Nephron (organoid): ENCODE data around the gene TRAF5.

Experiments used
- H3K27ac Mint-ChIP-seq, 3 experiments: 2 replicates each; pipeline ENCODE4 v1.8.0; 2020; ENCODE audit warnings: mixed read lengths in 3 of 3, mild to moderate bottlenecking in 2 of 3, moderate library complexity in 1 of 3
- H3K27me3 Mint-ChIP-seq: 2 replicates; pipeline ENCODE4 v1.8.0; 2021; ENCODE audit warnings: low read depth, mild to moderate bottlenecking, moderate library complexity, mixed read lengths
- H3K36me3 Mint-ChIP-seq: 2 replicates; pipeline ENCODE4 v1.8.0; 2020; ENCODE audit warnings: low read depth, mixed read lengths
- H3K4me1 Mint-ChIP-seq: 2 replicates; pipeline ENCODE4 v1.8.0; 2020; ENCODE audit warnings: mixed read lengths
- H3K4me3 Mint-ChIP-seq, 3 experiments: 2 replicates each; pipeline ENCODE4 v1.8.0; 2020; ENCODE audit warnings: mild to moderate bottlenecking in 3 of 3, mixed read lengths in 3 of 3, moderate library complexity in 2 of 3
- H3K9me3 Mint-ChIP-seq: 2 replicates; pipeline ENCODE4 v1.8.0; 2020; ENCODE audit warnings: mixed read lengths
- TF ChIP-seq, protein P1 (sequence below), 3 experiments: fragments of 200-600 bp; sonication (generic); IDR thresholded peaks; one replicate each; pipeline ENCODE4 v1.5.0; 2021; ENCODE audit warnings: antibody characterized with exemption in 3 of 3; ENCODE audit not compliant: unreplicated experiment in 3 of 3

The TRAF5 gene

DNA sequence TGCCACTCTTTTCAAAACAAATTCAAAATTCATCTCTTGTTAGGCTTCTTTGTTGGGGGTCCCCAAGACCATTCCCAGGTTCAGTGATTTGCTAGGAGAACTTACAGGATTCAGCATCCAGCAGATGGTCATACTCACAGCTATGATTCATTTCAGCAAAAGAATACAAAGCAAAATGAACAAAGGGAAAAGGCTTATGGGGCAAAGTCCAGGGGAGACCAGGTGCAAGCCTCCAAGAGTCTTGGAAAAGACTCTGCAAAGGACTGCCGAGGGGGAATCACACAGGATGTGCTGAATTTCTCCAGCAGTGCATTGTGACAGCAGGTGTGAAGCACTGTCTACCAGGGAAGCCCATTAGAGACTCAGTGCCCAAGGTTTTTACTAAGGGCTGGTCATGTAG is 7.3 kb downstream of the TRAF5 start:
- Mint-ChIP-seq H3K27ac (no peak overlapping the region), H3K27me3 (peaks cover 14% of the 10 kb centered on the region), H3K4me1 (peaks cover 74% of the 10 kb centered on the region), H3K36me3 (no peaks in the 10 kb centered on the region), H3K9me3 (no peaks in the 10 kb centered on the region), H3K4me3 (no peak overlapping the region)
- TF ChIP-seq, protein P1, sequence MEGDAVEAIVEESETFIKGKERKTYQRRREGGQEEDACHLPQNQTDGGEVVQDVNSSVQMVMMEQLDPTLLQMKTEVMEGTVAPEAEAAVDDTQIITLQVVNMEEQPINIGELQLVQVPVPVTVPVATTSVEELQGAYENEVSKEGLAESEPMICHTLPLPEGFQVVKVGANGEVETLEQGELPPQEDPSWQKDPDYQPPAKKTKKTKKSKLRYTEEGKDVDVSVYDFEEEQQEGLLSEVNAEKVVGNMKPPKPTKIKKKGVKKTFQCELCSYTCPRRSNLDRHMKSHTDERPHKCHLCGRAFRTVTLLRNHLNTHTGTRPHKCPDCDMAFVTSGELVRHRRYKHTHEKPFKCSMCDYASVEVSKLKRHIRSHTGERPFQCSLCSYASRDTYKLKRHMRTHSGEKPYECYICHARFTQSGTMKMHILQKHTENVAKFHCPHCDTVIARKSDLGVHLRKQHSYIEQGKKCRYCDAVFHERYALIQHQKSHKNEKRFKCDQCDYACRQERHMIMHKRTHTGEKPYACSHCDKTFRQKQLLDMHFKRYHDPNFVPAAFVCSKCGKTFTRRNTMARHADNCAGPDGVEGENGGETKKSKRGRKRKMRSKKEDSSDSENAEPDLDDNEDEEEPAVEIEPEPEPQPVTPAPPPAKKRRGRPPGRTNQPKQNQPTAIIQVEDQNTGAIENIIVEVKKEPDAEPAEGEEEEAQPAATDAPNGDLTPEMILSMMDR (IDR thresholded peaks at IDR 0.05; ENCODE audit: unreplicated experiment in 3 of 3): no peak

DNA sequence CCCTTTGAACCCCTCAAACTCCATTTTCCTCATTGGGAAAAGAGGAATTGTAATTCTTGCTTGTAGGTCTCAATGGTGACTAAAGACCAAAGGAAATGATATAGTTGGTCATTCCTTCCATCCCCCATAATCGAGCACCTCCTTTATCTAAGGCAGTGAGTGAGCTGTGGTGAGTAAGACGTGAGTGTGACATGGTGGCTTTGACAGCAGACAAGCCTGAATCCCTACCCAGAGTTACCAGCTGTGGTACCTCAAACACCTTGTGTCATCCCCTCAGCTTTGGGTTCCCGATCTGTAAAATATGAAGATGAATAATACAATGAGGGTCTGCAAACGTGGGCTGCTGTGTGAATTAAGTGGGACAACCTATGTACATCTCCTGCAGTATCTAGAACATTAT is 8.4 kb downstream of the TRAF5 start:
- Mint-ChIP-seq H3K4me3 (no peak overlapping the region), H3K9me3 (no peaks in the 10 kb centered on the region), H3K36me3 (no peaks in the 10 kb centered on the region), H3K4me1 (peaks cover 68% of the 10 kb centered on the region), H3K27ac (no peak overlapping the region), H3K27me3 (peaks cover 14% of the 10 kb centered on the region)
- TF ChIP-seq, protein P1 (IDR thresholded peaks at IDR 0.05; ENCODE audit: unreplicated experiment in 3 of 3): no peak

DNA sequence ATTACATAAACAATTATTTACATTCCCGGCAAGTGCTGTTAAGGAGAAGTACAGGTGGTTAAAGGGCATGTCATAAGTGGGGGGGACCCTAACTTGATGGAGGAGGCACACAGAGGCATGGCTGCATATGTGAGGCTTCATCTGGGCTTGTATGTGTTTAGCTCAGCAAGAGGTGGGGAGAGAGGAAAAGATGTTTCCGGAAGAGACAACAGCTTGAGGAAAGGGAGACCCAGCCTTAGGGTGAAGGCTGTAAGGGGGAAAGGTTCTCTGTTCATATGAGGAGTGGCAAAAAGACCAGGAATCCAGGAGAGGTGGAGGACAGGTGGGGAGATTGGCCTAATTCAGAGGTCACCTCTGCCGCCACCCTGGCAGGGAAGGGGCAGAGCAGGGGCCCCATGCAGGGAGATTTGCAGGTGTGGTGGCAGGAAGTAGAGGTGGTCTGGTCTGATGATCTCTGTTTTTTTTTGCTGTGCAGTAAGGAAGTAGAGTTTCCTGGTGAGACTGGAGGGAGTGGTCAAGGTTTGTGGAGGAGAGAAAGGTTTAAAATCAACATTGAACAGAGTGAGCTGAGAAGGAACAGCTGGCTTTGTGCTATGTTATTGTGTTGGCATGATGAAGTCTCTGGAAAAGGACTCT is 9.0 kb downstream of the TRAF5 start:
- H3K27ac Mint-ChIP-seq: no peak overlapping the region
- no peak overlapping the region for H3K4me3 Mint-ChIP-seq

DNA sequence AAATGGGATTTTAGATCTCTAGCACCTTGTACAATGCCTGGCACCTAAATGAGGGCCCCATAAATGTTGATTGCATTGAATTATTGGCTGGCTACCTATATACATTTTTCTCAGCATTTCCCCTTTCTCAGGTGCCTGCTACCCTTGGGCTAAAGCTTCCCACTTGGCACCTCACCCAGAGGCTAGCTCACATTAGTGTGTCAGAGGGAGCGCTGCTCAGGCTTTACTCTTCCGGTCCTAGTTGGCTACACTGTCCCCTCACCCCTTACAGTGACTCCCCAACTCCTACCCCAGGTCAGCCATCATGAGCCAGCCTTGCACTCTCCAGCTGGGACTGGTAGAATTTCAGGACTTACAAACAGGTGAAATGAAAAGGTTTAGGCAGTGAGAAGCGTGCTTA is 9.5 kb downstream of the TRAF5 start:
- Mint-ChIP-seq H3K36me3 (no peaks in the 10 kb centered on the region), H3K4me1 (peaks cover 57% of the 10 kb centered on the region), H3K27ac (no peak overlapping the region), H3K9me3 (no peaks in the 10 kb centered on the region), H3K4me3 (no peak overlapping the region), H3K27me3 (peaks cover 14% of the 10 kb centered on the region)
- TF ChIP-seq, protein P1 (IDR thresholded peaks at IDR 0.05; ENCODE audit: unreplicated experiment in 3 of 3): no peak

More for the DNA sequence above, 9.0 kb downstream of the TRAF5 start:
- Mint-ChIP-seq H3K36me3 (no peaks in the 10 kb centered on the region), H3K27me3 (peaks cover 14% of the 10 kb centered on the region), H3K9me3 (no peaks in the 10 kb centered on the region), H3K4me1 (peaks cover 62% of the 10 kb centered on the region)
- TF ChIP-seq, protein P1 (IDR thresholded peaks at IDR 0.05; ENCODE audit: unreplicated experiment in 3 of 3): no peak

DNA sequence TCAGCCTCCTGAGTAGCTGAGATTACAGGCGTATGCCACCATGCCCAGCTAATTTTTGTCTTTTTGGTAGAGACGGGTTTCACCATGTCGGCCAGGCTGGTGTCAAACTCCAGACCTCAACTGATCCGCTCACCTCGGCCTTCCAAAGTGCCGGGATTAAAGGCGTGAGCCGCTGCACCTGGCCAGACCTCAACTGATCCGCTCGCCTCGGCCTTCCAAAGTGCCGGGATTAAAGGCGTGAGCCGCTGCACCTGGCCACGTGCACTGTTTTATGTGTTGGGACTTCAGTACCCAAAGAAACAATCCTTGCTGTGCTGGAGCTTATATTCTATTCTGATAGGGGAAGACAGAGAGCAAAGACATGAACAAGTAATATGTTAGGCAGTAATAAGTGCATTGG is 10.1 kb downstream of the TRAF5 start:
- TF ChIP-seq, protein P1 (IDR thresholded peaks at IDR 0.05; ENCODE audit: unreplicated experiment in 3 of 3): no peak
- H3K9me3 Mint-ChIP-seq: no peaks in the 10 kb centered on the region
- H3K4me3 Mint-ChIP-seq: no peak overlapping the region
- peaks cover 53% of the 10 kb centered on the region for H3K4me1 Mint-ChIP-seq
- no peak overlapping the region for H3K27ac Mint-ChIP-seq
- H3K27me3 Mint-ChIP-seq: peaks cover 13% of the 10 kb centered on the region
- H3K36me3 Mint-ChIP-seq: no peaks in the 10 kb centered on the region
